Measurements from ENCODE around the gene LMX1A.

LMX1A gene

GRCh38 chr1:165212229-165212628 is 144.3 kb downstream of the LMX1A start:
- DNase-seq = no peak

- DNase-seq = no peak
Measured at GRCh38 chr1:165207853-165208515, 148.5 kb downstream of the LMX1A start.

GRCh38 chr1:165205145-165205544 is 151.4 kb downstream of the LMX1A start:
- DNase-seq = no peak

- no peak for DNase-seq
Measured at GRCh38 chr1:165204548-165204947, 152.0 kb downstream of the LMX1A start.

GRCh38 chr1:165191087-165191486 is 165.4 kb downstream of the LMX1A start:
- DNase-seq = no peak

GRCh38 chr1:165189913-165190312 is 166.6 kb downstream of the LMX1A start:
- DNase-seq = no peak

- no peak for DNase-seq
Measured at GRCh38 chr1:165189011-165189410, 167.5 kb downstream of the LMX1A start.

GRCh38 chr1:165187031-165188009 is 169.2 kb downstream of the LMX1A start:
- no peak for DNase-seq

- DNase-seq = no peak
Measured at GRCh38 chr1:165185161-165185889, 171.2 kb downstream of the LMX1A start.

- no peak for DNase-seq
Measured at GRCh38 chr1:165182975-165183374, 173.5 kb downstream of the LMX1A start.

- no peak for DNase-seq
Measured at GRCh38 chr1:165179306-165179705, 177.2 kb downstream of the LMX1A start.

GRCh38 chr1:165174491-165174890 is 182.0 kb downstream of the LMX1A start:
- no peak for DNase-seq

- DNase-seq = no peak
Measured at GRCh38 chr1:165173818-165174217, 182.7 kb downstream of the LMX1A start.

GRCh38 chr1:165173409-165173808 is 183.1 kb downstream of the LMX1A start:
- no peak for DNase-seq

GRCh38 chr1:165172666-165173065 is 183.8 kb downstream of the LMX1A start:
- no peak for DNase-seq

- DNase-seq = no peak
Measured at GRCh38 chr1:165169729-165170128, 186.8 kb downstream of the LMX1A start.

GRCh38 chr1:165169028-165169427 is 187.5 kb downstream of the LMX1A start:
- DNase-seq = no peak

- no peak for DNase-seq
Measured at GRCh38 chr1:165168467-165168866, 188.0 kb downstream of the LMX1A start.

GRCh38 chr1:165162671-165163241 is 193.8 kb downstream of the LMX1A start:
- no peak for DNase-seq

- DNase-seq = no peak
Measured at GRCh38 chr1:165161130-165161529, 195.4 kb downstream of the LMX1A start.

- no peak for DNase-seq
Measured at GRCh38 chr1:165153182-165153581, 203.3 kb downstream of the LMX1A start.

GRCh38 chr1:165152727-165153126 is 203.8 kb downstream of the LMX1A start:
- no peak for DNase-seq

GRCh38 chr1:165152109-165152508 is 204.4 kb downstream of the LMX1A start:
- DNase-seq = no peak

Measured in 8988T (cell line).